GM19452 (cell line): ENCODE measurements around the gene BRPF1.
A peak's percentile ranks its signal among the peaks of the same experiment; 100 is the strongest.

Experiments used
- ATAC-seq: cut with Tn5 transposase; IDR thresholded peaks from one replicate; pipeline ENCODE4 v1.9.1; 2021; ENCODE audit not compliant: unreplicated experiment

The BRPF1 gene

DNA sequence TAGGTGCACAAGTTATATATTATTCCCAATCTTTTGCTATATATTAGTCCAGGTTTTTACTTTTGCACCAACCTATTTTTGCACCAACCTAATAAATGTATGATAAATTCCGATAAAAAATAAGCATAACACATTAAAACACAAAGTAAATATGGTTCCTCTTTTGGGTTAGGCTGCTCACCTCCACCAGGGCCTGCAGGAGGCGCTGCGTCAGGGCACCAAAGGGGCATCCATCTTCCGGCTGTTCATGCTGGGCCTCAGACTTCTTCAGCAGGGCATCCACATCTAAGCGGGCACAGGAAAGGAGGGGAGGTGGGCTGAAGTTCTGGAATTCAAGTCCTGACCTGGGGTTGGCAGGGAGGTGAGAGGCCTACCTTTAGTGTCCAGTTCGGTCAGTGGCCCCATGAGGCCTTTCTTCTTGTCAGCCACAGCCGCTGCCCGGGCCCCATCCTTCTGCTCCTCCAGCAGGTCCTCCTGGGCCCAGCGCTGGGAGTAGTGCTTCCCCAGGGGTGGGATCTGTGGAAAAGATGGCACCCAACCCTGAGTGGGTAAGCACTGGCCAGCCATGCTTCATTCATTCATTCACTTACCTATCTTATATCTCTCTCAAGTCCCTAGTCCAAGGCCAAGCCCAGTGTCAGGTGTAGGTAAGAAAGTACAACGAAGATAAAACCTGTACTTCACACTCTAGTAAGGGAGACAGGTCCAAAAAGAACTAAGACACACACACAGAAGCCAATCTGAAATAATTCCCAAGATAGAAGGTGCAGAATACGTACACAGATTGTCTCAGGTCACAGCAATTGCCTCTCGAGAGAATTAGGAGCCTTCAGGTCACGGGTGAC, 55.5 kb downstream of the BRPF1 start:
- no peak for ATAC-seq

DNA sequence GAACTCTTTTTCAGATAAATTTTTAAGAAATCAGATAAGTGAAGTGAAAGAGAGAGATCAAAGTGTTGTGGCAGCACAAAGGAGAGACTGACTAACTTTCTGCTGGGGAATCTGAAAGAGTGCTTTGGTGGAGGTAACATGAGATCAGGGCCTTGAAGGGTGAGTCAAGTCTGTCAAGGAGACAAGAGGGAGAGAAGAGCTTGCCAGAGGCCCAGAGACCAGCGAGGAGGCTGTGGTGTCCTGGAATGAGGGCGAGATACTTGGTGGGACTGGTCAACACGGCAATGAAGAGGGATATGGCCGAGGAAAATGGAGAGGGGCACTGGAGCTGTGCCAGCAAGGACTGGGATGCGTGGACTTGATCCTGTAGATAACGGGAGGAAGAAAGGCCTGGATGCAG, 56.2 kb downstream of the BRPF1 start:
- no peak for ATAC-seq

DNA sequence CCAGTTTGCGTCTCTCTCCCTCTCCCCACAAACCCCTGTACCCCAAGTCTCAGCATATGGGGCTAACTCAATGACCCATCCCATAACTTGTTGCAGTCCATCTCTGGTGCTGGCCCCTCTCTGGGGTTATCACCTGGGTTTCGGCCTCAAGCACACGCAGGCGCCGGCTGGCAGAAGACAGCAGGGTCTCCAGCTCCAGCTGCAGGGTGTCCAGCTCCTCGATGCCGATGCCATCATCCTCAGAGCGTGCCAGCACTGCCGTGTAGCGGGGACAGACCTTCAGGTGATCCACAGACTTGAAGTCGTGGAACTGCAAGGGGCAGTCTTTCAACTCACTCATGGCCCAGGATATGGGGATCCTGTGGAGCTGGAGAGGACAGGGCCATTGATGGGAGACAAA, 59.6 kb downstream of the BRPF1 start:
- no peak for ATAC-seq

DNA sequence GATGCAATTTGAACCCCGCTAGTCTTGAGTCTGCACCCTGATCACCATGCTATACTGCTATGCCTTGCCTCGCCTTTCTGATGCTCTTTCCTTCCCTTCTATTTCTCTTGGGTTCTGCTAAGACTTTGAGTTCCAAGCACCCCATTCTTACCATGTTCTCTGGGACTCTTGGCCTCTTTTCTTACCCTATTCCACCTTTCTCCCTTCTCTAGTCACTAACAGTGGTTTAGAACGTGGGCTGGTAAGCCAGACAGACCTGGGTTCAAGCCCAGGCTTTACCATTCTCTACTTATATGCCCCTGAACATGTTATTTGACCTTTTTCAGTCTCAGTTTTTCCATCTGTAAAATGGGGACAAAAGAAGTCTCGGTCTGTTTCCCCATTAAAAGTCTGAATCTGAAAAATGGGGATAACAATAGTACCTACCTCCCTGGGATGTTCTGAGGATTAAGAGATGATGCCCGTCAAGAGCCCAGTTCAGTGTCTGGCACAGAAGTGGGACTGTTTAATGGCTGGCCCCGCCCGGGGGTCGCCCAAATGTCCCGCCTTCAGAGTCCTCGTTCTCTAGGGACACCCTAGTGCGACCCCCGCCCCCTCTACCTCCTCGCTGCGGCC, 60.4 kb downstream of the BRPF1 start:
- ATAC-seq, result peak; percentile 2

DNA sequence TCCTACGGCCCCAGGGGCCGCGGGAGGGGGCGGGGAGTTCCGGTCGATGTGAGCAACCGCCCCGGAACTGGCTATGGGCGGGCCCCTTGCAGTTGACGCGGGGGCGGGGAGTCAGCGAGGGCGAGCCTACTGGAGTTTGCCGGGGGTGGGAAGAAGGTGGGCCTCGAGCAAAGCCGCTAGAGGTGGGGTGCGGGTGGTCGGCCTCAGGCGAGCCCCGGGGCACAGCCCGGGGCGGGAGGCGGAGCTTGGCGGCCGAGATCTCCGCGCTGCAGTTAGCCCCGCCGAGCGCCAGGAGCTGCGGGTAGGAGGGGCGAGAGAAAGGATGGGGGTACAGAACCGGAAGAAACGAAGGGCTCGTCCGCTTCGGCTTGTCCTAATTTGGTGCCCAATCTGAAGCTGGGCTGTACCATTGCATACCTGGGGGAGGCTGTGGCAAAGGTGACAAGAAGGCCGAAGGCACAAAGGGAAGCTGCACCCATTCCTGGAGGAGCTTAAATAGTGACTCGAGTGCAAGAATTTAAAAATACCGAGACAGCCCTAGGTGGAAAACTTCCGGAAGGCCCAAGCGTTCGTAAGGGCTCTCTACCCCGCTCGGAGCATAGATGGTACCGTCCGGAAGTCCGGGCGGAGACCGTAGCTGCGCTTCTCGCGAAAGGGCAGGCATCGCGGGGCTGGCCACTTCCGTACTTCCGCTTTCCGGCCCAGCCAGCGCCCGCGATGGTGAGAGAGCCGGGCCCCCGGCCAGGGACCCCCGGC, 61.0 kb downstream of the BRPF1 start, which contains the start of the genes ARPC4 and TADA3:
Gene ARPC4 (plus strand): TSS at position 678 of the 756 bp plus-strand sequence. CDS start 40 bp downstream, at position 718.
Gene TADA3 (minus strand): TSS at position 69 of the 756 bp plus-strand sequence. CDS start 1,007 bp downstream, outside the sequence.
- ATAC-seq, result peak; percentile 79

DNA sequence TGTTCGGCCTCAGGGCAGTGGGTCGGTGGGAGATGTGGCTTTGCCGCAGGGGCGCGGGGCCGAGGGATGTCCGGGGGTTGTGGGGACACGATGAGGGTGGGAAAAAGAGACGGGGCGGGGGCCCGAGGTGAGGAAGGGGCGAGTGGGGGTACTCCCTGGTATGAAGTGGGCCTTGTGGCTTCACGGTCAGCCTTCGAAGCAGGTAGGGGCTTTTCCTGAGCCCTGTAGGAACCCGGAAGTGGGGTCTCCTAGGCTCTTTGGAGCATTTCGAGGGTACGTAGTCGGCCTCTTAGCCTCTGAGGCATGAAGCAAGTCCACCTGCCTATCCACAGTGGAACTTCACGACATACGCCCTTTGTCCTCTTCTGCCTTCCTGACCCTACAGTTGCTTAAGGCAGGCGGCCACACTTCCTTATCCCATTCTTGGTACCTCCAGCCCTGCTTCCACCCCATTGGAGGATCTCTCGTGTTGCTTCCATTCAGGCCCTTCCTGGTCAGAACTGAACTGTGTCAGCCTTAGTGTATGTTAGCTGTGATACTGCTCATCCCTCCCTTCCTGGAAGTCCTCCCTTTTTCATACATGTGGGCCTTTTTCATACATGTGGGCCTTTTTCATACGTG, 61.7 kb downstream of the BRPF1 start:
- peak; percentile 1 for ATAC-seq

DNA sequence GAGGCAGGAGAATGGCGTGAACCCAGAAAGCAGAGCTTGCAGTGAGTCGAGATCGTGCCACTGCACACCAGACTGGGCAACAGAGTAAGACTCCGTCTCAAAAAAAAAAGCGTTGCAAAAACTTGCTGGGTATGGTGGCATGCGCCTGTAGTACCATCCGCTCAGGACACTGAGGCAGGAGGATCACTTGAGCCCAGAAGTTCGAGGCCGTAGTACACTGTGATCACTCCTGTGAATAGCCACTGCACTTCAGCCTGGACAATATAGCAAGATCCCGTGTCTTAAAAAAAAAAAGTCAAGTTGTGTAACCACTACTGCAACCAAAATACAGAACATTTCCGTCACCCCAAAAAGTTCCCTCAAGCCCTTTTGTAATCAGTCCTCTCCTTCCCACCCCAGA, 62.9 kb downstream of the BRPF1 start:
- ATAC-seq, result no peak

GRCh38 chr3:9795207-9795606, 63.7 kb downstream of the BRPF1 start:
- no peak for ATAC-seq

DNA sequence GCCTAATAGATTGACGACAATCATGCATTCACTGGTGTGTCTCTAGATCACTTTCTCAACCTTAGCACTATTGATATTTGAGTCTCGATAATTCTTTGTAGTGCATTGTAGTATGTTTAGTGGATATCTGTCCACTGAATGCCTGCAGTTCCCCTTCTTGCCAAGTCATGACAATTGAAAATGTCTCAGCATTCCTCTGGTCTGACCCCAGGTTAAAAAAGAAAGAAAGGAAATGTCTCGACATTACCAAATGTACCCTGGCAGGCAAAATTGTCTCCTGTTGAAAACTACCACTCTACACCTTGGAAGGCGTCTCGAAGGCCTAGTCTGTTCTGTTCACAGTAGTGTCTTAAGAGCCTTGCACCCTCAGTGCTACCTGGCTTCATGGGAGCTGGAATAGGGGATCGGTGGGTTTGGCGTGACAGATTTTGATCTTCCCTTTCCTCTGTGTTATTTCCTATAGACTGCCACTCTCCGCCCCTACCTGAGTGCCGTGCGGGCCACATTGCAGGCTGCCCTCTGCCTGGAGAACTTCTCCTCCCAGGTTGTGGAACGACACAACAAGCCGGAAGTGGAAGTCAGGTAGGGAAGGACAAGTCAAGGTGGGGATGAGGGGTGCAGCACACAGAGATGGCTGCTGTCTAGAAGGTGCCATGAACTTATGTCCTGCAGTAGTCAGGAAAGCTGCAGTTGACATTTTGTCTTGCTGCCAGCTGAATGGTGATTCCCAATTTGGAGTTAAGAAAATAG, 65.8 kb downstream of the BRPF1 start:
- no peak for ATAC-seq
